Thoracic aorta (tissue), 2 donors: ENCODE data around the gene CHAMP1. TPM values are rescaled to one million over a fixed set of nuclear protein-coding genes. Genes with fewer than 3 reads are reported as not detected.
A peak's percentile ranks its signal among the peaks of the same experiment; 100 is the strongest.

Experiments used
- ATAC-seq: fragments of 150-250 bp; one replicate; pipeline ENCODE4 v1.8.0; 2017; ENCODE audit warnings: low read depth; ENCODE audit not compliant: insufficient number of reproducible peaks, low FRiP score
- DNase-seq: peaks from one replicate; pipeline ENCODE4 v3.0.0-alpha.2; 2020; ENCODE audit warnings: low spot score
- H3K27ac ChIP-seq, 2 donors: fragments of 200-600 bp; sonication (generic); 1 replicate in 1 of 2; 2 replicates in 1 of 2; pipeline ENCODE4 v1.5.1; 2016; ENCODE audit warnings: mild to moderate bottlenecking in 2 of 2, moderate library complexity in 2 of 2
- H3K27me3 ChIP-seq: fragments of 200-600 bp; sonication (generic); replicated peaks from 2 replicates; pipeline ENCODE4 v1.6.0; 2016; ENCODE audit warnings: mild to moderate bottlenecking; ENCODE audit not compliant: insufficient read depth
- H3K36me3 ChIP-seq: fragments of 200-600 bp; sonication (generic); one replicate; pipeline ENCODE4 v1.5.1; 2016
- H3K4me1 ChIP-seq, 2 donors: fragments of 200-600 bp; sonication (generic); 1 replicate in 1 of 2; 2 replicates in 1 of 2; pipeline versions ENCODE4 v1.5.1 to v1.6.0; 2016; ENCODE audit warnings: low read depth in 2 of 2, mild to moderate bottlenecking in 1 of 2; ENCODE audit not compliant: control insufficient read depth in 1 of 2
- H3K4me3 ChIP-seq: fragments of 200-600 bp; sonication (generic); 2 replicates; pipeline ENCODE4 v1.5.1; 2016; ENCODE audit warnings: mild to moderate bottlenecking
- H3K9me3 ChIP-seq: fragments of 200-600 bp; sonication (generic); 2 replicates; pipeline ENCODE4 v1.5.1; 2016
- total RNA-seq, 2 donors: library from RNA; depleted of rRNA; stranded (reverse); fragments of >200 nt; gene quantifications; one replicate each; pipeline versions ENCODE4 v1.1.0 to v1.2.3, GENCODE V29; 2016
- TF ChIP-seq, protein P1 (sequence below): fragments of 200-600 bp; sonication (generic); IDR thresholded peaks from one replicate; pipeline ENCODE4 v1.5.1; 2019; ENCODE audit warnings: antibody characterized with exemption

The CHAMP1 gene
- total RNA-seq, 2 donors from 2014 or later, result 20.7 to 30.2 TPM

DNA sequence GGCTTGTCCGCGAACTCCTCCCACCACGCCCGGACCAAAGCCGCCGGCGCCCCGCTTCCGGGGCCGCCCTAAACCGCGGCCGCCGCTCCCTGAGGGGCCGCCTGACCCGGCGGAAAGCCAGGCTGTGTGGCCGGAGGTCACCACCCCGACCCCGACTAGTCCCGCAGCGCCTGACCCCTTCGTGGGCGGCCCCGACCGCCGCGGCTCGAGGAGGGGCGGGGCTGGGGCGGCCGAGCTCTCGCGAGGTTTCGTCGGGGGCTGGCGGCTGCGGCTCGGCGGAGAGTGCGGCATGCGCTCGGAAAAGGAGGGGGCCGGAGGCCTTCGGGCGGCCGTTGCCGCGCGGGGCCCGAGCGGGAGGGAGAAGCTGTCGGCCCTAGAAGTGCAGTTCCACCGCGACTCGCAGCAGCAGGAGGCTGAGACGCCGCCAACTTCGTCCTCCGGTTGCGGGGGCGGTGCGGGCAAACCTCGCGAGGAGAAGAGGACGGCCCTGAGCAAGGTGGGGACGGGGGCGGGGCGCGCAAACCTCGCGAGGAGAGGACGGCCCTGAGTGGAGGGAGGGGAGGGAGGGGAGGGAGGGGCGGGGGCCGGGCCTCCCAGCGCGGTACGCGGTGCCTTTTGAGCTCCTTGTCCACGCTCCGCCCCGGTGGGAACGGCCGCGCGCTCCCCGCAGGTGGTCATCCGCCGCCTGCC, 32.8 kb upstream of the CHAMP1 start, which contains the start of gene UPF3A:
Gene UPF3A (plus strand): TSS at position 251 of the 690 bp plus-strand sequence. CDS start 39 bp downstream, at position 290.
- ATAC-seq, result peak; percentile 94
- H3K4me1 ChIP-seq, result peaks cover 10 to 32% of the 10 kb centered on the region in 2 donors
- H3K27ac ChIP-seq, result peak within 1 kb of the TSS; percentile 91 to 96
- TF ChIP-seq, protein P1, sequence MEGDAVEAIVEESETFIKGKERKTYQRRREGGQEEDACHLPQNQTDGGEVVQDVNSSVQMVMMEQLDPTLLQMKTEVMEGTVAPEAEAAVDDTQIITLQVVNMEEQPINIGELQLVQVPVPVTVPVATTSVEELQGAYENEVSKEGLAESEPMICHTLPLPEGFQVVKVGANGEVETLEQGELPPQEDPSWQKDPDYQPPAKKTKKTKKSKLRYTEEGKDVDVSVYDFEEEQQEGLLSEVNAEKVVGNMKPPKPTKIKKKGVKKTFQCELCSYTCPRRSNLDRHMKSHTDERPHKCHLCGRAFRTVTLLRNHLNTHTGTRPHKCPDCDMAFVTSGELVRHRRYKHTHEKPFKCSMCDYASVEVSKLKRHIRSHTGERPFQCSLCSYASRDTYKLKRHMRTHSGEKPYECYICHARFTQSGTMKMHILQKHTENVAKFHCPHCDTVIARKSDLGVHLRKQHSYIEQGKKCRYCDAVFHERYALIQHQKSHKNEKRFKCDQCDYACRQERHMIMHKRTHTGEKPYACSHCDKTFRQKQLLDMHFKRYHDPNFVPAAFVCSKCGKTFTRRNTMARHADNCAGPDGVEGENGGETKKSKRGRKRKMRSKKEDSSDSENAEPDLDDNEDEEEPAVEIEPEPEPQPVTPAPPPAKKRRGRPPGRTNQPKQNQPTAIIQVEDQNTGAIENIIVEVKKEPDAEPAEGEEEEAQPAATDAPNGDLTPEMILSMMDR, result no peak
- H3K36me3 ChIP-seq, result peaks cover 2% of the 10 kb centered on the region
- no peaks in the 10 kb centered on the region for H3K27me3 ChIP-seq
- peak within 1 kb of the TSS; percentile 93 for H3K4me3 ChIP-seq
- H3K9me3 ChIP-seq, result no peaks in the 10 kb centered on the region
- DNase-seq, result peak; percentile 66

DNA sequence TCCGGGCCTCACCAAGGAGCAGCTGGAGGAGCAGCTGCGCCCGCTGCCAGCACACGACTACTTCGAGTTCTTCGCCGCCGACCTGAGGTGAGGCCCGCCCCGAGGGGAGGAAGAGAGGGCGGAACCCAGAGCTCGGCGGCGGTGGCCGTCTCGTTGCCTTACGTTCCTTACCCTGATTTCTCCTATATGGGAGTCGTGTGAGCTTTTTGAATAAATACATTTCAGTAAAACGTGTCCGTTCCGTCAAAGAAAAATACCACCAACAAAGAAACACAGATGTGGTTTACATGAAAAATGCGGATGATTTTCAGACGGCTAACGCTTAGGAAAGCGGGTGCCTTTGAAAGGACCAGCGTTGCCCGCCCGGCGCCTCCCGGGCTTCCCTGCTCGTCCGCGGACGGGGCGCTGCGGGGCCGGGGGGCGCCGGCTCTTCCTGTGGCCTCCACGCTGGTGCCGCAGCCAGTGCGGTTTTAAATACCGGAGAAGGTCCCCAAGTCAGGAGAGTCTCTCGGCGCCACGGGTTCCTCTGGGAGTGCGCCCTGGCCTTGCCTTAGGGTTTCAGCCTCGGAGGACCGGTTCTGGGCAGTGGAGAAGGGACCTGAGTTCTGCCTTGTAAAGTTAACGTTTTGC, 32.1 kb upstream of the CHAMP1 start:
- Histone ChIP-seq H3K4me1 (peaks cover 10 to 32% of the 10 kb centered on the region in 2 donors), H3K36me3 (no peaks in the 10 kb centered on the region), H3K4me3 (peak overlapping the region; percentile 93), H3K9me3 (no peaks in the 10 kb centered on the region), H3K27me3 (no peaks in the 10 kb centered on the region), H3K27ac (peak overlapping the region; percentile 76 to 96)
- DNase-seq (peak; percentile 6), ATAC-seq (peak; percentile 38)
- TF ChIP-seq, protein P1, result no peak

DNA sequence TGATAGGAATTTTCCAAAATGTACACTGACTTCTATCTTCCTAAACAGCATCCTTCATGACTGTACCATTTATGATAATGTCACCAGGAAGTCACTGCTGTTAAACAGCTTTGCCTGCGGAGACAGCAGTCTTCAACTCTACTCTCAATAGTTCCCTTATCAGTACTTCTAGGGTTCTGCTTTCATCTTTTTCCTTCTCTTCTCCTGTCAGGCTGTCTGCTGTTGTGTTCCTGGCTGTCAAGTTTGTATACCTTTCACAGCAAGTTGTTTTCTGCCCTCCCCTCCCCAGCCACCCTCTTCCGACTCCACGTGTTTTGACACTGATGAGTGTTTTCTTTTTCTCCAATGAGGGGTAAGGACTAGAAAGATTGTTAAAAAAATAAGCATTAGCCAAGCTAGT, 30.7 kb upstream of the CHAMP1 start:
- TF ChIP-seq, protein P1, result no peak
- ATAC-seq (no peak), DNase-seq (no peak)
- H3K27ac ChIP-seq, result no peak overlapping the region
- no peak overlapping the region for H3K4me3 ChIP-seq
- H3K36me3 ChIP-seq, result peaks cover 3% of the 10 kb centered on the region
- H3K27me3 ChIP-seq, result no peaks in the 10 kb centered on the region
- no peaks in the 10 kb centered on the region for H3K9me3 ChIP-seq
- peaks cover 10 to 32% of the 10 kb centered on the region in 2 donors for H3K4me1 ChIP-seq

DNA sequence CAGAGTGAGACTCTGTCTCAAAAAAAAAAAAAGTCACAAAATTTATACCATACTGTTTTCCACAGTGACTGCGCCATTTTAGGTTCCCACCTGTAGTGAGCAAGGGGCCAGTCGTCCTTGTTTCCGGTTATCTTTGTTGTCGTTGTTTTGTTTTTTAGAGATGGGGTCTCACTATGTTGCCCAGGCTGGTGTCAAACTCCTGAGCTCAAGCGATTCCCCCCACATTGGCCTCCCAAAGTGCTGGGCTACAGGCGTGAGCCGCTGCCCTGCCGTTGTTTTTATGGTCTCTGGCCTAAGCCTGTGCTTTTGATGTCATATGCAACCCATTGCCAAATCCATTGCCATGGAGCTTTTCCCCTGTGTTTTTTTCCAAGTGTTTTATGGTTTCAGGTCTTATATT, 29.6 kb upstream of the CHAMP1 start:
- peaks cover 8% of the 10 kb centered on the region for H3K36me3 ChIP-seq
- no peak for ATAC-seq

More for the DNA sequence above, 29.6 kb upstream of the CHAMP1 start:
- H3K4me3 ChIP-seq, result no peak overlapping the region
- no peak overlapping the region for H3K27ac ChIP-seq
- TF ChIP-seq, protein P1, result no peak
- H3K4me1 ChIP-seq, result peaks cover 10 to 32% of the 10 kb centered on the region in 2 donors
- DNase-seq, result no peak
- no peaks in the 10 kb centered on the region for H3K27me3 ChIP-seq
- H3K9me3 ChIP-seq, result no peaks in the 10 kb centered on the region
